GM18499 (cell line): Measurements from ENCODE around the gene TMPRSS11D.
A peak's percentile ranks its signal among the peaks of the same experiment; 100 is the strongest.

Experiments used
- ATAC-seq: cut with Tn5 transposase; IDR thresholded peaks from one replicate; pipeline ENCODE4 v1.9.1; 2021; ENCODE audit warnings: moderate number of reproducible peaks; ENCODE audit not compliant: insufficient read depth, unreplicated experiment

Gene TMPRSS11D

GRCh38 chr4:67891645-67892044 lies 7.8 kb upstream of the TMPRSS11D start:
- no peak for ATAC-seq

GRCh38 chr4:67886281-67886680 lies 2.5 kb upstream of the TMPRSS11D start:
- ATAC-seq = no peak

GRCh38 chr4:67885762-67886161 lies 2.0 kb upstream of the TMPRSS11D start:
- ATAC-seq = no peak

GRCh38 chr4:67884701-67885100 lies 899 bp upstream of the TMPRSS11D start:
- no peak for ATAC-seq

- ATAC-seq = no peak
These were observed 344 bp downstream of the TMPRSS11D start for GRCh38 chr4:67883458-67883857.

GRCh38 chr4:67880866-67881610 lies 2.8 kb downstream of the TMPRSS11D start:
- no peak for ATAC-seq

GRCh38 chr4:67879486-67879885 lies 4.3 kb downstream of the TMPRSS11D start:
- ATAC-seq = no peak

- ATAC-seq = no peak
These were observed 6.7 kb downstream of the TMPRSS11D start for GRCh38 chr4:67877086-67877485.

GRCh38 chr4:67874986-67875385 lies 8.8 kb downstream of the TMPRSS11D start:
- no peak for ATAC-seq

- ATAC-seq = no peak
These were observed 10.7 kb downstream of the TMPRSS11D start for GRCh38 chr4:67873116-67873515.

GRCh38 chr4:67871867-67872266 lies 11.9 kb downstream of the TMPRSS11D start:
- peak; percentile 80 for ATAC-seq

GRCh38 chr4:67869580-67870190 lies 14.1 kb downstream of the TMPRSS11D start:
- ATAC-seq = no peak

GRCh38 chr4:67861513-67861912 lies 22.3 kb downstream of the TMPRSS11D start:
- no peak for ATAC-seq

GRCh38 chr4:67853336-67853735 lies 30.5 kb downstream of the TMPRSS11D start:
- ATAC-seq = no peak

- ATAC-seq = no peak
These were observed 62.9 kb downstream of the TMPRSS11D start for GRCh38 chr4:67820903-67821302.

GRCh38 chr4:67810011-67810410 lies 73.8 kb downstream of the TMPRSS11D start:
- ATAC-seq = no peak

GRCh38 chr4:67809502-67809901 lies 74.3 kb downstream of the TMPRSS11D start:
- ATAC-seq = no peak

- ATAC-seq = no peak
These were observed 87.0 kb downstream of the TMPRSS11D start for GRCh38 chr4:67796810-67797209.

GRCh38 chr4:67790721-67791120 lies 93.1 kb downstream of the TMPRSS11D start:
- no peak for ATAC-seq

GRCh38 chr4:67787311-67787710 lies 96.5 kb downstream of the TMPRSS11D start:
- ATAC-seq = no peak

- ATAC-seq = no peak
These were observed 98.3 kb downstream of the TMPRSS11D start for GRCh38 chr4:67785528-67785927.

- no peak for ATAC-seq
These were observed 104.2 kb downstream of the TMPRSS11D start for GRCh38 chr4:67779631-67780030.
